ENCODE results near the gene SIRT1. TPM values are rescaled to one million over a fixed set of nuclear protein-coding genes. Genes with fewer than 3 reads are reported as not detected.

SIRT1 gene
- total and polyA plus RNA-seq, 9 of the 15 experiments (the other 6 are each of a cell fraction or from before 2014, with no cell fraction given): 7.8 to 25.8 (median 19.1) TPM

- TF ChIP-seq, protein P1, sequence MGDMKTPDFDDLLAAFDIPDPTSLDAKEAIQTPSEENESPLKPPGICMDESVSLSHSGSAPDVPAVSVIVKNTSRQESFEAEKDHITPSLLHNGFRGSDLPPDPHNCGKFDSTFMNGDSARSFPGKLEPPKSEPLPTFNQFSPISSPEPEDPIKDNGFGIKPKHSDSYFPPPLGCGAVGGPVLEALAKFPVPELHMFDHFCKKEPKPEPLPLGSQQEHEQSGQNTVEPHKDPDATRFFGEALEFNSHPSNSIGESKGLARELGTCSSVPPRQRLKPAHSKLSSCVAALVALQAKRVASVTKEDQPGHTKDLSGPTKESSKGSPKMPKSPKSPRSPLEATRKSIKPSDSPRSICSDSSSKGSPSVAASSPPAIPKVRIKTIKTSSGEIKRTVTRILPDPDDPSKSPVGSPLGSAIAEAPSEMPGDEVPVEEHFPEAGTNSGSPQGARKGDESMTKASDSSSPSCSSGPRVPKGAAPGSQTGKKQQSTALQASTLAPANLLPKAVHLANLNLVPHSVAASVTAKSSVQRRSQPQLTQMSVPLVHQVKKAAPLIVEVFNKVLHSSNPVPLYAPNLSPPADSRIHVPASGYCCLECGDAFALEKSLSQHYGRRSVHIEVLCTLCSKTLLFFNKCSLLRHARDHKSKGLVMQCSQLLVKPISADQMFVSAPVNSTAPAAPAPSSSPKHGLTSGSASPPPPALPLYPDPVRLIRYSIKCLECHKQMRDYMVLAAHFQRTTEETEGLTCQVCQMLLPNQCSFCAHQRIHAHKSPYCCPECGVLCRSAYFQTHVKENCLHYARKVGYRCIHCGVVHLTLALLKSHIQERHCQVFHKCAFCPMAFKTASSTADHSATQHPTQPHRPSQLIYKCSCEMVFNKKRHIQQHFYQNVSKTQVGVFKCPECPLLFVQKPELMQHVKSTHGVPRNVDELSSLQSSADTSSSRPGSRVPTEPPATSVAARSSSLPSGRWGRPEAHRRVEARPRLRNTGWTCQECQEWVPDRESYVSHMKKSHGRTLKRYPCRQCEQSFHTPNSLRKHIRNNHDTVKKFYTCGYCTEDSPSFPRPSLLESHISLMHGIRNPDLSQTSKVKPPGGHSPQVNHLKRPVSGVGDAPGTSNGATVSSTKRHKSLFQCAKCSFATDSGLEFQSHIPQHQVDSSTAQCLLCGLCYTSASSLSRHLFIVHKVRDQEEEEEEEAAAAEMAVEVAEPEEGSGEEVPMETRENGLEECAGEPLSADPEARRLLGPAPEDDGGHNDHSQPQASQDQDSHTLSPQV (IDR thresholded peaks at IDR 0.05): peak; percentile 69
- TF ChIP-seq NFXL1 (CRISPR knock-in tag; IDR thresholded peaks at IDR 0.05) (no peak), JUN (IDR thresholded peaks at IDR 0.05; ENCODE audit: borderline replicate concordance, low read depth, low read length) (peak; percentile 47; the same call in 1 of the 2 replicates), JUN (CRISPR knock-in tag; IDR thresholded peaks at IDR 0.05; ENCODE audit: borderline replicate concordance) (no peak), ZSCAN29 (IDR thresholded peaks at IDR 0.05) (no peak), E2F3 (CRISPR knock-in tag; IDR thresholded peaks at IDR 0.05) (no peak), AFF4 (CRISPR knock-in tag; IDR thresholded peaks at IDR 0.05) (peak; percentile 45; the same call in 1 of the 2 replicates), TAF15 (IDR thresholded peaks at IDR 0.05; ENCODE audit: low read depth, low read length) (no peak), DMBX1 (CRISPR knock-in tag; IDR thresholded peaks at IDR 0.05; ENCODE audit: borderline replicate concordance) (no peak), ZNF644 (tag; IDR thresholded peaks at IDR 0.05; ENCODE audit: low read depth) (no peak), NRF1 (conservative IDR thresholded peaks at IDR 0.05 in 1 of 2, IDR thresholded peaks at IDR 0.05 in 1 of 2) (peak in 1 of 2 experiments; percentile 18; a peak in 1 of 4 replicates), USF1 (CRISPR knock-in tag; IDR thresholded peaks at IDR 0.05) (peak; percentile 54; the same call in 1 of the 2 replicates), RCOR1 (IDR thresholded peaks at IDR 0.05; ENCODE audit: borderline replicate concordance in 1 of 2, low read depth in 2 of 2, low read length in 2 of 2) (peak in 1 of 2 experiments; percentile 53; a peak in 1 of 4 replicates), ATF1 (CRISPR knock-in tag; IDR thresholded peaks at IDR 0.05) (no peak), ATF1 (tag; IDR thresholded peaks at IDR 0.05) (peak; percentile 75), POLR2H (tag; IDR thresholded peaks at IDR 0.05; ENCODE audit: low read depth) (peak; percentile 87), MXI1 (IDR thresholded peaks at IDR 0.05; ENCODE audit: low read depth, low read length) (peak; percentile 67; the same call in 1 of the 2 replicates), ZNF778 (CRISPR knock-in tag; IDR thresholded peaks at IDR 0.05) (no peak)
- TF ChIP-seq, protein P2, sequence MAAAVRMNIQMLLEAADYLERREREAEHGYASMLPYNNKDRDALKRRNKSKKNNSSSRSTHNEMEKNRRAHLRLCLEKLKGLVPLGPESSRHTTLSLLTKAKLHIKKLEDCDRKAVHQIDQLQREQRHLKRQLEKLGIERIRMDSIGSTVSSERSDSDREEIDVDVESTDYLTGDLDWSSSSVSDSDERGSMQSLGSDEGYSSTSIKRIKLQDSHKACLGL (CRISPR knock-in tag; IDR thresholded peaks at IDR 0.05; ENCODE audit: borderline replicate concordance, poor library complexity, severe bottlenecking): no peak
Measured at GRCh38 chr10:67837541-67838314, 46.7 kb upstream of the SIRT1 start, which contains the start of gene DNAJC12 (continued).

Data from K562 (cell line).